ENCODE measurements around the gene PKDREJ.
A peak's percentile ranks its signal among the peaks of the same experiment; 100 is the strongest.

The PKDREJ gene

DNA sequence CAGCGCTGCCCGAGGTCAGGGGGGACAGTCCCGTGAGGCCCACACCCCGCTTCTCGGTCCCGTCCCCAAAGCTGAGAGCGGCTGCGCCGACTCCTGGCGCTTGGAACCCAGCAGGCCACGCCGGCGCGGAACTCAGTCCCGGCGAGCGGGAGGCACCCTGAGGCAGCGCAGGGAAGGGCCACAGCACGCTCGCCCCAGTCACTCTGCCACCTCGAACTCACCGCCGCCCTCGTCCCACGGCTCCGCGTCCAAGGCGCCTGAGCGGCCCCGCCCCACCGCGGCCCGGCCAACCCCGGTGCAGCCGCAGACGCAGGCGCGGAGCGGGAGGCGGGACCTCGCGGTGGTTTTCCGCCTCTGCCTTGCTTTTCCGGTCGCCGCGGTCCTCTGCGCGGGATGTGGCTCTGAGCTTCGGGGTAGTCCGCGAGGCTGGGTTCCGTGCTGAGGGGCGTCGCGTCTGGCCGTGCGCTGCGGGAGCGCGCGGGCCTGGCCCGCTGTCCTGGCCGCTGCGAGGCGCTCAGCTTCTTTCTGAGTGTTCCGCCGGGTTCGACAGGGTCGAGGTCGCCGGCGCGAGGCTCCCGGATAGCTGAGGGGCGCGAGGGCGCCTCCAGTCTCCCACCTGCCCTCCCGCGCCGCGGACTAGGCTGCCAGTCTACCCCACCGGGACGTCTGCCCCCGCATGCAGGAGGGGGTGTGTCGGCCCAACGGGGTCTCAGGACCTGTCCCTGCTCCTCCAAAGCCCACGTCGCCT lies 12.9 kb downstream of the PKDREJ start, which contains the start of gene CDPF1:
CDPF1 (minus strand) TSS at position 259 of the 748 bp plus-strand sequence. CDS start 2,009 bp downstream, outside the sequence.
- Histone ChIP-seq H2AFZ (ENCODE audit: low read length) (peak within 1 kb of the TSS; percentile 87), H3K79me2 (ENCODE audit: low read length) (0 out of 2 replicates have a peak, but pooled peaks cover 3% of the 10 kb centered on the region), H4K20me1 (ENCODE audit: insufficient read depth, low read length) (no peaks in the 10 kb centered on the region), H3K4me3 (ENCODE audit: low read length) (peak within 1 kb of the TSS; percentile 88), H3K27me3 (replicated peaks; ENCODE audit: insufficient read depth, low read length) (no peaks in the 10 kb centered on the region), H3K4me2 (ENCODE audit: low read depth, low read length) (peak within 1 kb of the TSS; percentile 78), H3K9ac (ENCODE audit: low read length) (peak within 1 kb of the TSS; percentile 83), H3F3A (ENCODE audit: insufficient read depth, low read length) (no peaks in the 10 kb centered on the region), H3K9me3 (replicated peaks; ENCODE audit: insufficient read depth, low read length) (no peaks in the 10 kb centered on the region), H3K36me3 (replicated peaks; ENCODE audit: insufficient read depth, low read length) (no peaks in the 10 kb centered on the region), H3K4me1 (ENCODE audit: low read length) (0 out of 2 replicates have a peak, but pooled peaks cover 4% of the 10 kb centered on the region), H3K27ac (ENCODE audit: low read length) (peak within 1 kb of the TSS; percentile 69; the same call in 1 of the 2 replicates), H3K9me2 (replicated peaks; ENCODE audit: insufficient read depth, low read length) (no peaks in the 10 kb centered on the region)
- DNase-seq: peak; percentile 92
- TF ChIP-seq EZH2phosphoT487 (IDR thresholded peaks at IDR 0.05; ENCODE audit: low read length) (no peak), EZH2 (optimal IDR thresholded peaks at IDR 0.05; ENCODE audit: low read depth, low read length) (no peak)
- TF ChIP-seq, protein P1, sequence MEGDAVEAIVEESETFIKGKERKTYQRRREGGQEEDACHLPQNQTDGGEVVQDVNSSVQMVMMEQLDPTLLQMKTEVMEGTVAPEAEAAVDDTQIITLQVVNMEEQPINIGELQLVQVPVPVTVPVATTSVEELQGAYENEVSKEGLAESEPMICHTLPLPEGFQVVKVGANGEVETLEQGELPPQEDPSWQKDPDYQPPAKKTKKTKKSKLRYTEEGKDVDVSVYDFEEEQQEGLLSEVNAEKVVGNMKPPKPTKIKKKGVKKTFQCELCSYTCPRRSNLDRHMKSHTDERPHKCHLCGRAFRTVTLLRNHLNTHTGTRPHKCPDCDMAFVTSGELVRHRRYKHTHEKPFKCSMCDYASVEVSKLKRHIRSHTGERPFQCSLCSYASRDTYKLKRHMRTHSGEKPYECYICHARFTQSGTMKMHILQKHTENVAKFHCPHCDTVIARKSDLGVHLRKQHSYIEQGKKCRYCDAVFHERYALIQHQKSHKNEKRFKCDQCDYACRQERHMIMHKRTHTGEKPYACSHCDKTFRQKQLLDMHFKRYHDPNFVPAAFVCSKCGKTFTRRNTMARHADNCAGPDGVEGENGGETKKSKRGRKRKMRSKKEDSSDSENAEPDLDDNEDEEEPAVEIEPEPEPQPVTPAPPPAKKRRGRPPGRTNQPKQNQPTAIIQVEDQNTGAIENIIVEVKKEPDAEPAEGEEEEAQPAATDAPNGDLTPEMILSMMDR (IDR thresholded peaks at IDR 0.05; ENCODE audit: low read length): no peak; the same call in 1 of the 2 replicates

DNA sequence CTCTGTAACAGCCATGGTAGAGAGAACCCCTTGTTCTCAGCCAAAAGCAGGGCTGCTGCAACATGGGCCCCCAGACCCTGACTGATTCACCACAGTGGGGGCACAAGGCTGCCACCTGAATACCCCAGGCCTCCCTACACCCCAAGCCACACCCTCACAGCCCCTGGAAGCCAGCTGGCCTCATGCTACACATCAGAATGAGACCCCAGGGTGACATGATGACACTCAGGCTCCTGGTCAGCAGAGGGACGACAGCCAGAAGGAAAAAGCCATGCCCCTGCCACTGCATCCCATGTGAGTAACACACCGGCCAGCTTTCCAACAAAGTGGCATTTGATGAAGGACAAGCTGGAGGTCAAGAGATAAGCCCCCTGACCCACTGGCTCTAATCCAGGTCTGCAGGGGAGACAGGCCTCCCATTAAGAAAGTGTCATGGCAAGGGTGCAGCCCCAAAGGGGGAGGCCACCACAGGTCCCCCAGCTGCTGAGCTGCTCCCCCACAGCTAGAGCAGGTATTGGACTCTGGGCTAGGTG lies 15.6 kb downstream of the PKDREJ start:
- no peaks in the 10 kb centered on the region for H3K9me2 ChIP-seq (replicated peaks; ENCODE audit: insufficient read depth, low read length)
- DNase-seq: no peak
- H3K4me1 ChIP-seq (ENCODE audit: low read length): 0 out of 2 replicates have a peak, but pooled peaks cover 4% of the 10 kb centered on the region
- no peak overlapping the region for H3K4me3 ChIP-seq (ENCODE audit: low read length)
- H3K9me3 ChIP-seq (replicated peaks; ENCODE audit: insufficient read depth, low read length): no peaks in the 10 kb centered on the region
- no peak overlapping the region for H3K4me2 ChIP-seq (ENCODE audit: low read depth, low read length)
- H3K9ac ChIP-seq (ENCODE audit: low read length): no peak overlapping the region
- H3K27me3 ChIP-seq (replicated peaks; ENCODE audit: insufficient read depth, low read length): no peaks in the 10 kb centered on the region
- H3K79me2 ChIP-seq (ENCODE audit: low read length): 0 out of 2 replicates have a peak, but pooled peaks cover 3% of the 10 kb centered on the region
- H3K36me3 ChIP-seq (replicated peaks; ENCODE audit: insufficient read depth, low read length): no peaks in the 10 kb centered on the region
- no peak overlapping the region for H2AFZ ChIP-seq (ENCODE audit: low read length)
- no peaks in the 10 kb centered on the region for H4K20me1 ChIP-seq (ENCODE audit: insufficient read depth, low read length)
- no peak overlapping the region for H3K27ac ChIP-seq (ENCODE audit: low read length)
- H3F3A ChIP-seq (ENCODE audit: insufficient read depth, low read length): no peaks in the 10 kb centered on the region
- TF ChIP-seq EZH2 (optimal IDR thresholded peaks at IDR 0.05; ENCODE audit: low read depth, low read length) (no peak), EZH2phosphoT487 (IDR thresholded peaks at IDR 0.05; ENCODE audit: low read length) (no peak)
- TF ChIP-seq, protein P1 (IDR thresholded peaks at IDR 0.05; ENCODE audit: low read length): no peak

DNA sequence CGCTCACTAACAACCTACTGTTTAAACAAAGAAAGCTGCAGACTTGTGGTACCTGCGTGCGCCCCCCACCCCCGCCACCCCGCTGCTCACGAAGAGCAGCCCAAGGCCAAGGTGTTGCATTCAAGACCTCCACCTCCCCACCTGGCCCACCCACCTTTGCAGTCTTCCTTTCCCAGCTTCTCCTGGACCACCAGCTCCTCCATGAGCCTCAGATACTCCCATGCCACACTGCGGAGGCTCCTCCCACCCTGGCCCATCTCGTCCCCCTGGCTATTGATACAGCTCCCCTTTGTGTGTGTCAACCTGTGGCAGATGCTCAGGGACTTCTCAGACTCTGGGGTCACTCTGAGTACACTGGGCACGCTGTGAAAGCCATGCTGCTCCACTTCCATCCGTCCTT lies 17.0 kb downstream of the PKDREJ start:
- H2AFZ ChIP-seq (ENCODE audit: low read length): no peak overlapping the region
- no peaks in the 10 kb centered on the region for H4K20me1 ChIP-seq (ENCODE audit: insufficient read depth, low read length)
- no peak for TF ChIP-seq EZH2 (optimal IDR thresholded peaks at IDR 0.05; ENCODE audit: low read depth, low read length)
- TF ChIP-seq, protein P1 (IDR thresholded peaks at IDR 0.05; ENCODE audit: low read length): no peak
- no peak for TF ChIP-seq EZH2phosphoT487 (IDR thresholded peaks at IDR 0.05; ENCODE audit: low read length)
- H3K27me3 ChIP-seq (replicated peaks; ENCODE audit: insufficient read depth, low read length): no peaks in the 10 kb centered on the region
- H3K9me2 ChIP-seq (replicated peaks; ENCODE audit: insufficient read depth, low read length): no peaks in the 10 kb centered on the region
- no peak overlapping the region for H3K27ac ChIP-seq (ENCODE audit: low read length)
- H3K4me3 ChIP-seq (ENCODE audit: low read length): no peak overlapping the region
- no peak overlapping the region for H3K9ac ChIP-seq (ENCODE audit: low read length)
- H3K36me3 ChIP-seq (replicated peaks; ENCODE audit: insufficient read depth, low read length): no peaks in the 10 kb centered on the region
- 0 out of 2 replicates have a peak, but pooled peaks cover 3% of the 10 kb centered on the region for H3K79me2 ChIP-seq (ENCODE audit: low read length)
- no peak for DNase-seq
- no peaks in the 10 kb centered on the region for H3K9me3 ChIP-seq (replicated peaks; ENCODE audit: insufficient read depth, low read length)
- H3F3A ChIP-seq (ENCODE audit: insufficient read depth, low read length): no peaks in the 10 kb centered on the region
- H3K4me2 ChIP-seq (ENCODE audit: low read depth, low read length): no peak overlapping the region
- 0 out of 2 replicates have a peak, but pooled peaks cover 3% of the 10 kb centered on the region for H3K4me1 ChIP-seq (ENCODE audit: low read length)

Data from MM.1S (cell line).